H1 (cell line): ENCODE measurements around the gene BBIP1.

Source experiments
- CHD1 ChIP-seq: IDR thresholded peaks from 2 replicates; pipeline ENCODE4 v1.6.1; 2012; ENCODE audit warnings: low read depth, low read length, improper control_type of control experiment
- EZH2 ChIP-seq: fragments of 200-600 bp; sonication (generic); IDR thresholded peaks from 2 replicates; pipeline ENCODE4 v1.7.1; 2012; ENCODE audit warnings: low read depth, mild to moderate bottlenecking, moderate library complexity, low read length, inconsistent platforms; ENCODE audit not compliant: severe bottlenecking
- JUN ChIP-seq: IDR thresholded peaks from 2 replicates; pipeline ENCODE4 v1.6.1; 2011; ENCODE audit warnings: low read depth, mild to moderate bottlenecking, improper control_type of control experiment, low read length
- KDM1A ChIP-seq: fragments of 200-600, 300-600 bp; sonication (generic); IDR thresholded peaks from 2 replicates; pipeline ENCODE4 v1.7.1; 2016; ENCODE audit warnings: mild to moderate bottlenecking, low read length, borderline replicate concordance
- KDM5A ChIP-seq: fragments of 200-600 bp; IDR thresholded peaks from 2 replicates; pipeline ENCODE4 v1.7.1; 2012; ENCODE audit warnings: mild to moderate bottlenecking, low read length, inconsistent platforms, mixed read lengths
- POLR2A ChIP-seq, 2 experiments: IDR thresholded peaks; 1 replicate in 1 of 2; 2 replicates in 1 of 2; pipeline ENCODE4 v1.6.1; 2011; ENCODE audit warnings: low read depth in 2 of 2, low read length in 2 of 2, mild to moderate bottlenecking in 2 of 2; ENCODE audit errors: control extremely low read depth in 1 of 2
- POLR2AphosphoS5 ChIP-seq: IDR thresholded peaks from 2 replicates; pipeline ENCODE4 v1.6.1; 2011; ENCODE audit warnings: low read depth, low read length
- RBBP5 ChIP-seq: IDR thresholded peaks from 2 replicates; pipeline ENCODE4 v1.7.1; 2012; ENCODE audit warnings: low read depth, mild to moderate bottlenecking, inconsistent platforms, low read length, moderate library complexity, borderline replicate concordance
- RXRA ChIP-seq: IDR thresholded peaks from 2 replicates; pipeline ENCODE4 v1.6.1; 2011; ENCODE audit warnings: low read depth, mild to moderate bottlenecking, low read length, moderate library complexity; ENCODE audit not compliant: insufficient read depth
- TAF1 ChIP-seq: IDR thresholded peaks from 2 replicates; pipeline ENCODE4 v1.6.1; 2011; ENCODE audit warnings: mild to moderate bottlenecking, low read depth, low read length
- YY1 ChIP-seq: IDR thresholded peaks from 2 replicates; pipeline ENCODE4 v1.6.1; 2011; ENCODE audit warnings: low read depth, mild to moderate bottlenecking, low read length
- TF ChIP-seq, protein P1 (sequence below), 3 experiments: IDR thresholded peaks; 1 replicate in 2 of 3; 2 replicates in 1 of 3; pipeline versions ENCODE4 v1.5.1 to v1.6.1; 2011; ENCODE audit warnings: low read length in 3 of 3, mild to moderate bottlenecking in 3 of 3, inconsistent platforms in 2 of 3, low read depth in 1 of 3, moderate library complexity in 1 of 3; ENCODE audit not compliant: insufficient read depth in 1 of 3; ENCODE audit errors: control extremely low read depth in 1 of 3
- TF ChIP-seq, protein P2 (sequence below): IDR thresholded peaks from 2 replicates; pipeline ENCODE4 v1.6.1; 2012; ENCODE audit warnings: inconsistent platforms

DNA sequence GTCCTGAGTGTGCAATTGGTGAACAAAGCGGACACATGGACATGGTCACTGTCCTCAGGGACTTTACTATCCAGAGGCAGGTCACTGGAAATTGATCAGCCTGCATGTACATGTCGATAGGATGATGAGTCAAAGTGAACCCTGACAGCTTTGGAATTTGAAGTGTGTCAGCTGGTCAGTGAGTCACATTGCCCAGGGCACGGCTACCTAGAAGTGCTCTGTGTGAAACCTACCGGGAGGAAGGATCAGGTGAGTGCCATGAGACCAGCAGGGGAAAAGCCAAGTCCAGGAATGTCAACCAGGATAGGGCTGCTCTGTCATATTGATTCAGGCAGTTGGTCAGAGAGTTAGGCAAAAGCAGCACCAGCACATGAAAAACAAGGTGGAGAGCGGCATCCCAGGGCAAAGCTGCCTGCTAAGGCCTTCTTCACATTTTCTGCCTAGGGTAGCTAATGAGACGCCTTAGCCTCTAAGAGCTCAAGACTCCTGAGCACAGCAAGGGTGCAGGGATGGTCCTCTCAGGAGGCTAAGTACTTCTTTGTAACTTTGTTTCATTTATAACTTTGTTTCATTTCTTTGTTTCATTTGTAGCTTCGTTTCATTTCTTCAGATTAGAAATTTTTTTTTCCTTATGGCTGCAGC, 66.6 kb downstream of the BBIP1 start:
- TF ChIP-seq, protein P1, sequence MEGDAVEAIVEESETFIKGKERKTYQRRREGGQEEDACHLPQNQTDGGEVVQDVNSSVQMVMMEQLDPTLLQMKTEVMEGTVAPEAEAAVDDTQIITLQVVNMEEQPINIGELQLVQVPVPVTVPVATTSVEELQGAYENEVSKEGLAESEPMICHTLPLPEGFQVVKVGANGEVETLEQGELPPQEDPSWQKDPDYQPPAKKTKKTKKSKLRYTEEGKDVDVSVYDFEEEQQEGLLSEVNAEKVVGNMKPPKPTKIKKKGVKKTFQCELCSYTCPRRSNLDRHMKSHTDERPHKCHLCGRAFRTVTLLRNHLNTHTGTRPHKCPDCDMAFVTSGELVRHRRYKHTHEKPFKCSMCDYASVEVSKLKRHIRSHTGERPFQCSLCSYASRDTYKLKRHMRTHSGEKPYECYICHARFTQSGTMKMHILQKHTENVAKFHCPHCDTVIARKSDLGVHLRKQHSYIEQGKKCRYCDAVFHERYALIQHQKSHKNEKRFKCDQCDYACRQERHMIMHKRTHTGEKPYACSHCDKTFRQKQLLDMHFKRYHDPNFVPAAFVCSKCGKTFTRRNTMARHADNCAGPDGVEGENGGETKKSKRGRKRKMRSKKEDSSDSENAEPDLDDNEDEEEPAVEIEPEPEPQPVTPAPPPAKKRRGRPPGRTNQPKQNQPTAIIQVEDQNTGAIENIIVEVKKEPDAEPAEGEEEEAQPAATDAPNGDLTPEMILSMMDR (IDR thresholded peaks at IDR 0.05; ENCODE audit: control extremely low read depth in 1 of 3, insufficient read depth in 1 of 3, low read depth in 1 of 3, low read length in 3 of 3), result no peak
- TF ChIP-seq JUN, result no peak
- TF ChIP-seq POLR2A (IDR thresholded peaks at IDR 0.05; ENCODE audit: control extremely low read depth in 1 of 2, low read depth in 2 of 2, low read length in 2 of 2), result no peak
- no peak for TF ChIP-seq KDM1A
- no peak for TF ChIP-seq EZH2
- TF ChIP-seq YY1, result no peak
- TF ChIP-seq, protein P2, sequence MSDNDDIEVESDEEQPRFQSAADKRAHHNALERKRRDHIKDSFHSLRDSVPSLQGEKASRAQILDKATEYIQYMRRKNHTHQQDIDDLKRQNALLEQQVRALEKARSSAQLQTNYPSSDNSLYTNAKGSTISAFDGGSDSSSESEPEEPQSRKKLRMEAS, result no peak
- TF ChIP-seq RXRA, result no peak
- TF ChIP-seq CHD1, result no peak
- no peak for TF ChIP-seq POLR2AphosphoS5
- no peak for TF ChIP-seq RBBP5
- no peak for TF ChIP-seq TAF1
- TF ChIP-seq KDM5A, result no peak
